Kidney (tissue), 14 donors: ENCODE results near the gene ENTPD2. TPM values are rescaled to one million over a fixed set of nuclear protein-coding genes. Genes with fewer than 3 reads are reported as not detected.

Source experiments
- DNase-seq, 5 donors: peaks; one replicate each; pipeline ENCODE4 v3.0.0-alpha.2; 2013 to 2020
- FAIRE-seq: peaks from 2 replicates; lab custom pipeline; 2012; peaks lifted over from hg19 to GRCh38; lab: Jason Lieb, UNC
- H3K27ac ChIP-seq, 2 donors: one replicate each; pipeline ENCODE4 v1.7.0; 2013; ENCODE audit warnings: low read depth in 2 of 2, low read length in 2 of 2, inconsistent platforms in 1 of 2
- H3K27me3 ChIP-seq: one replicate; pipeline ENCODE4 v1.7.1; 2013; ENCODE audit warnings: low read length, inconsistent platforms; ENCODE audit not compliant: control insufficient read depth, insufficient read depth
- H3K36me3 ChIP-seq, 3 donors: one replicate each; pipeline versions ENCODE4 v1.7.0 to v1.7.1; 2013; ENCODE audit warnings: low read length in 3 of 3, control low read depth in 1 of 3, inconsistent platforms in 1 of 3; ENCODE audit not compliant: insufficient read depth in 3 of 3, control insufficient read depth in 2 of 3
- H3K4me1 ChIP-seq, 3 donors: one replicate each; pipeline versions ENCODE4 v1.7.0 to v1.7.1; 2013; ENCODE audit warnings: low read length in 3 of 3, inconsistent platforms in 1 of 3, low read depth in 1 of 3; ENCODE audit not compliant: control insufficient read depth in 2 of 3, insufficient read depth in 2 of 3
- H3K4me3 ChIP-seq, 3 donors: one replicate each; pipeline versions ENCODE4 v1.7.0 to v1.8.1; 2013; ENCODE audit warnings: low read length in 3 of 3, control low read depth in 1 of 3, inconsistent platforms in 1 of 3
- H3K9ac ChIP-seq, 3 donors: one replicate each; pipeline versions ENCODE4 v1.7.0 to v1.7.1; 2013; ENCODE audit warnings: low read length in 3 of 3, control low read depth in 1 of 3, inconsistent platforms in 1 of 3
- H3K9me3 ChIP-seq, 3 donors: one replicate each; pipeline versions ENCODE4 v1.7.0 to v1.7.1; 2013; ENCODE audit warnings: low read length in 3 of 3, control low read depth in 1 of 3, inconsistent platforms in 1 of 3; ENCODE audit not compliant: control insufficient read depth in 2 of 3, insufficient read depth in 1 of 3
- CTCF ChIP-seq: IDR thresholded peaks from 3 replicates; pipeline ENCODE4 v1.5.1; 2012; ENCODE audit warnings: mild to moderate bottlenecking, moderate library complexity, borderline replicate concordance; ENCODE audit not compliant: insufficient read depth; ENCODE audit errors: extremely low read depth
- intact Hi-C: fragments of 100-400 bp; cut with DNase I; formaldehyde crosslinking; loops from one replicate; pipeline ENCODE4 v1.11.1; 2022
- polyA plus RNA-seq: library from polyadenylated mRNA; stranded (reverse); fragments of 350-450 nt; fragmentation: Illumina TruSeq; extraction: RNeasy Lipid Tissue Mini Kit (QIAGEN cat#74804); gene quantifications from one replicate; pipeline ENCODE4 v1.2.3, GENCODE V29; 2014; ENCODE audit warnings: low read depth, low replicate concordance; ENCODE audit not compliant: insufficient read depth
- total RNA-seq: library from RNA; stranded (reverse); fragmentation: NEBNext Ultra II Directional; extraction: Animal tissue kit (Norgen Biotek cat#: 25700); gene quantifications from one replicate; pipeline ENCODE4 v1.2.1, GENCODE V29; 2021
- donor health status: control.
- donor health status: control.
- donor health status: control.
- donor health status: control.
- donor health status: control.
- donor health status: DM: yes; HTN: yes; CAD: no.
- donor health status: Normal renal cell carcinoma (clear cell type).

Gene ENTPD2
- total and polyA plus RNA-seq, 2 donors from 2014 or later = 5.5 to 9.3 TPM

- Histone ChIP-seq H3K27me3 (no peaks in the 10 kb centered on the region), H3K9me3 (no peaks in the 10 kb centered on the region), H3K4me1 (peaks cover 0 to 12% (median 5%) of the 10 kb centered on the region in 3 donors), H3K36me3 (no peaks in the 10 kb centered on the region), H3K4me3 (no peak overlapping the region), H3K27ac (no peak overlapping the region), H3K9ac (no peak overlapping the region)
- no peak for TF ChIP-seq CTCF
- DNase-seq (no peak), FAIRE-seq (no peak)
- intact Hi-C loops = no loop called here
Measured at GRCh38 chr9:137058521-137059234, 4.8 kb upstream of the ENTPD2 start.

GRCh38 chr9:137057545-137057944 lies 3.7 kb upstream of the ENTPD2 start:
- Histone ChIP-seq H3K36me3 (no peaks in the 10 kb centered on the region), H3K4me3 (no peak overlapping the region), H3K9me3 (no peaks in the 10 kb centered on the region), H3K4me1 (peaks cover 0 to 18% (median 5%) of the 10 kb centered on the region in 3 donors), H3K27ac (no peak overlapping the region), H3K27me3 (peaks cover 2% of the 10 kb centered on the region), H3K9ac (no peak overlapping the region)
- FAIRE-seq (no peak), DNase-seq (no peak)
- intact Hi-C loops = no loop called here
- no peak for TF ChIP-seq CTCF

- no peaks in the 10 kb centered on the region for H3K36me3 ChIP-seq
- no peak overlapping the region for H3K4me3 ChIP-seq
- no peak overlapping the region for H3K9ac ChIP-seq
- H3K4me1 ChIP-seq = peaks cover 0 to 18% (median 5%) of the 10 kb centered on the region in 3 donors
- FAIRE-seq (no peak), DNase-seq (no peak)
- H3K9me3 ChIP-seq = no peaks in the 10 kb centered on the region
- H3K27ac ChIP-seq = no peak overlapping the region
- H3K27me3 ChIP-seq = peaks cover 4% of the 10 kb centered on the region
- TF ChIP-seq CTCF = no peak
- intact Hi-C loops = no loop called here
Measured at GRCh38 chr9:137056739-137057415, 3.0 kb upstream of the ENTPD2 start.
